Subcutaneous adipose tissue (tissue), 4 donors: ENCODE measurements around the gene ODAD4. TPM values are rescaled to one million over a fixed set of nuclear protein-coding genes. Genes with fewer than 3 reads are reported as not detected.

Experiments
- CTCF ChIP-seq: fragments of 450-650 bp; IDR thresholded peaks from one replicate; pipeline ENCODE4 v1.5.1; 2016; ENCODE audit warnings: low read depth, mild to moderate bottlenecking, control low read depth, antibody characterized with exemption, moderate library complexity
- total RNA-seq, 4 donors: library from RNA; depleted of rRNA; stranded (reverse); fragments of >200 nt; gene quantifications; one replicate each; pipeline ENCODE4 v1.1.0, GENCODE V29; 2016

ODAD4 gene
- total RNA-seq, 4 donors from 2014 or later = 0.33 to 0.88 (median 0.44) TPM

- TF ChIP-seq CTCF = no peak
These were observed 45.0 kb downstream of the ODAD4 start for GRCh38 chr17:41975099-41976083.

GRCh38 chr17:41976142-41976768, 45.8 kb downstream of the ODAD4 start:
- TF ChIP-seq CTCF = no peak

GRCh38 chr17:41977991-41978390, 47.6 kb downstream of the ODAD4 start:
- TF ChIP-seq CTCF = no peak

- no peak for TF ChIP-seq CTCF
These were observed 51.8 kb downstream of the ODAD4 start for GRCh38 chr17:41982026-41982760.

- TF ChIP-seq CTCF = no peak
These were observed 54.0 kb downstream of the ODAD4 start for GRCh38 chr17:41984454-41984853.

- no peak for TF ChIP-seq CTCF
These were observed 55.5 kb downstream of the ODAD4 start for GRCh38 chr17:41985919-41986318.

- TF ChIP-seq CTCF = no peak
These were observed 56.2 kb downstream of the ODAD4 start for GRCh38 chr17:41986634-41987033.
